ENCODE data around the gene TSPY1. TPM values are rescaled to one million over a fixed set of nuclear protein-coding genes. Genes with fewer than 3 reads are reported as not detected.
"Not testable (repeated sequence)": the region's sequence is repeated elsewhere in the genome, so short reads cannot be mapped to it uniquely, and the experiment has no call there.

TSPY1 gene, protein sequence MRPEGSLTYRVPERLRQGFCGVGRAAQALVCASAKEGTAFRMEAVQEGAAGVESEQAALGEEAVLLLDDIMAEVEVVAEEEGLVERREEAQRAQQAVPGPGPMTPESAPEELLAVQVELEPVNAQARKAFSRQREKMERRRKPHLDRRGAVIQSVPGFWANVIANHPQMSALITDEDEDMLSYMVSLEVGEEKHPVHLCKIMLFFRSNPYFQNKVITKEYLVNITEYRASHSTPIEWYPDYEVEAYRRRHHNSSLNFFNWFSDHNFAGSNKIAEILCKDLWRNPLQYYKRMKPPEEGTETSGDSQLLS
- total RNA-seq (2014; rRNA removed; shearing (Covaris generic)): not detected in 2 replicates

DNA sequence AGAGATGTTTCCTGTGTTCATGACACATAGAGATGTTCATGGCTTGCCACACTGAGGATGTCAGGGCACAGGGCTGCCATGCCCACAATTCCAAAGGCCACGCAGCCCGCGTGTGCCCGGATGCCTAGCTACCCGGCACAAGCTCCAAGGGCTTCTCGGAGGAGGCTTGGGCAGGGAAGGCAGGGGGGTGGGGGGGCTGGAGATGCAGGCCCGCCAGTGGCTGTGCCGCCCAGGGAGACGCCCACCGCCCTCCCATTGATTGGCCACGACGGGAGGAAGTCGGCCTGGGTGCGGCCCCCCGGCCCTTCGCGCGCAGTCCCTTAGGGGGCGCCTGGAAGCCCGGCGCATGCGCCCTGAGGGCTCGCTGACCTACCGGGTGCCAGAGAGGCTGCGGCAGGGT, at the start of gene TSPY1:
Gene TSPY1, plus strand, starts transcription at position 301 of the 400 bp plus-strand sequence. Its CDS starts 46 bp downstream, at position 347.
- in situ Hi-C loops (cut with HindIII; ENCODE audit: low sequenced_read_pairs): not testable (repeated sequence)

DNA sequence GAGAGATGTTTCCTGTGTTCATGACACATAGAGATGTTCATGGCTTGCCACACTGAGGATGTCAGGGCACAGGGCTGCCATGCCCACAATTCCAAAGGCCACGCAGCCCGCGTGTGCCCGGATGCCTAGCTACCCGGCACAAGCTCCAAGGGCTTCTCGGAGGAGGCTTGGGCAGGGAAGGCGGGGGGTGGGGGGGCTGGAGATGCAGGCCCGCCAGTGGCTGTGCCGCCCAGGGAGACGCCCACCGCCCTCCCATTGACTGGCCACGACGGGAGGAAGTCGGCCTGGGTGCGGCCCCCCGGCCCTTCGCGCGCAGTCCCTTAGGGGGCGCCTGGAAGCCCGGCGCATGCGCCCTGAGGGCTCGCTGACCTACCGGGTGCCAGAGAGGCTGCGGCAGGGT, 20.2 kb downstream of the TSPY1 start, which contains the start of gene TSPY9:
Gene TSPY9, plus strand, starts transcription at position 301 of the 400 bp plus-strand sequence. Its CDS starts 46 bp downstream, at position 347.
- in situ Hi-C loops (cut with HindIII; ENCODE audit: low sequenced_read_pairs); DNase-seq (ENCODE audit: low spot score): not testable (repeated sequence)

More for the DNA sequence above, at the start of gene TSPY1:
- DNase-seq (ENCODE audit: low spot score): not testable (repeated sequence)

GRCh38 chrY:9504396-9504795, 37.6 kb downstream of the TSPY1 start:
- DNase-seq (ENCODE audit: low spot score); in situ Hi-C loops (cut with HindIII; ENCODE audit: low sequenced_read_pairs): not testable (repeated sequence)

GRCh38 chrY:9516287-9516686, 49.5 kb downstream of the TSPY1 start:
- in situ Hi-C loops (cut with HindIII; ENCODE audit: low sequenced_read_pairs); DNase-seq (ENCODE audit: low spot score): not testable (repeated sequence)

Other genes starting within 250 kb of the TSPY1 start
- not detected in 2 replicates for gene TSPY4, start 129.5 kb upstream of the TSPY1 start, total RNA-seq (2014; rRNA removed; shearing (Covaris generic))
- gene TSPY8, start 109.2 kb upstream of the TSPY1 start, total RNA-seq (2014; rRNA removed; shearing (Covaris generic)): not detected in 2 replicates
- gene TSPY3, start 68.5 kb upstream of the TSPY1 start, total RNA-seq (2014; rRNA removed; shearing (Covaris generic)): not detected in 2 replicates
- not detected in 2 replicates for gene TSPY9, start 20.3 kb downstream of the TSPY1 start, total RNA-seq (2014; rRNA removed; shearing (Covaris generic))
- not detected in 2 replicates for gene TSPY10, start 60.9 kb downstream of the TSPY1 start, total RNA-seq (2014; rRNA removed; shearing (Covaris generic))

Measured in G401 (cell line).